HG02678 (cell line): ENCODE measurements around the gene TEX13C.
"Not testable (repeated sequence)": the region's sequence is repeated elsewhere in the genome, so short reads cannot be mapped to it uniquely, and the experiment has no call there.

ENCODE experiments used
- ATAC-seq: cut with Tn5 transposase; IDR thresholded peaks from one replicate; pipeline ENCODE4 v1.9.1; 2021; ENCODE audit warnings: mild to moderate bottlenecking, moderate library complexity; ENCODE audit not compliant: unreplicated experiment

The TEX13C gene

DNA sequence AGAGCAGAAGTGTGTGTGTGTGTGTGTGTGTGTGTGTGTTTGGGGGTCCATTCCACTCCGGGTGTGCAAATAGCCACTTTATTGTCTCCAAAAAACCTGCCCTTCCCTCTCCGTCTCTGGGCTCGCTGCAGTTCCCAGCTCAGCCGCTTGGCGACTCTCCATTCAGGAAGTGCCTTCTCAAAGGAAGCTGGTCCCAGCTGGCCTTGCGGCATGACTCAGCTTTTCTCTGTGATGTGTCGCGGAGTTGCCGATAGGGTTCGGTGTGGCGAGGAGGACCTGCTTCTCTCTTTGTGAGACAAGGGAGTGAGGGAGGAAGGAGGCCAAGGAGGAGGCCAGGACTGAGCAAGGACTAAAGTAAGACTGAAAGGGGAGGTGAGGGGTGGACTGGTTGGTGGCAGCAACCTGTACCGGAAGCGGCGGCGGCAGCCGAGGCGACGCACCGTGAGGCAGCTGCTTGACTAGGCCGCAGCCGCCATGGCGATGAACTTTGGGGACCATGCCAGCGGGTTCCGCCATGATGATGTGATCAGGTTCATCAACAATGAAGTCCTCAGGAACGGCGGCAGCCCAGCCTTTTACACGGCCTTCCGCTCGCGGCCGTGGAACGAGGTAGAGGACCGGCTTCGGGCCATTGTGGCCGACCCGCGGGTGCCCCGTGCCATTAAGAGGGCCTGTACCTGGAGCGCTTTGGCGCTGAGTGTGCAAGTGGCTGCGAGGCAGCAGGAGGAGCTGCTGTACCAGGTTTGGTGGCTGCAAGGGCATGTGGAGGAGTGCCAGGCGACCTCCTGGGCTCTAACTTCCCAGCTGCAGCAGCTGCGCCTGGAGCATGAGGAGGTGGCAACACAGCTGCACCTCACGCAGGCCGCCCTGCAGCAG lies at the start of gene TEX13C:
Gene TEX13C, plus strand, starts transcription at position 226 of the 876 bp plus-strand sequence. Its CDS starts 249 bp downstream, at position 475.
- no peak for ATAC-seq

DNA sequence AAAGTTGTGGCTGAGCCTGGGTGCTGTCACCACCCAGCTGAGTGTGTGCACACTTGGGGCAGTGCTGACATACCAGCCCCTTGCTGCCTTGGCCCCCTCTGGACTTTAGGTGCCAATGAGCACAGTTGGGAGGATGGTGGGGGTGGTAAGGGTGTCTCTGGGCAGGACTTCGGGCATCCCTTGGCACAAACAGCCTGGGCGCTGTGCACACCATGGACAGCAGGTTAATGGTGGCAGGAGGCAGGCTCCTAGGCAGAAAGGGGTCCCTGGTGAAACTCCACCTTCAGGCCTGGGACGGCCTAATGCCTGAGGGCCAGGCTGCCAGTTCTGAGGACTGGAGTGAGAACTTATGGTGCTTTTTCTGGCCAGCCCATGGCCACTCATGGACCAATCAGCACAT lies 32.4 kb upstream of the TEX13C start:
- ATAC-seq = no peak

DNA sequence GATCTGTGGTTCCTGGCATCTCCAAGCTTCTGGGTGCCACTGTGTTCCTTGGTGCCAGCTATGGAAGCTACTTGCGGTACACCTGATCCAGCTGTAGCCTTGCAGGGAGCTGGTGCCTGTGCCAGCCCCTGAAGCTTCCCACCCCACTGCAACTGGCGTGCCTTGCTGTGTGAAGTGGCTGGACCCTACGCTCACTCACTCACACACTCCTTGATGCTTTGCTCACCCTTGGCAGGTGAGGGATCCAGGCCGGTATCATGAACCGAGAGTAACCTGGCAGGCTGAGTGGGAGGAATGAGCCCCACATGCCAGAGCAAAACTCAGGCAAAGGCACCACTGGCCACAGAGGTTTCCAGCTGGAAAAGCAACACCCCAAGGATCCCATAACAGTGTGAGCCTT lies 31.3 kb upstream of the TEX13C start:
- ATAC-seq = no peak

DNA sequence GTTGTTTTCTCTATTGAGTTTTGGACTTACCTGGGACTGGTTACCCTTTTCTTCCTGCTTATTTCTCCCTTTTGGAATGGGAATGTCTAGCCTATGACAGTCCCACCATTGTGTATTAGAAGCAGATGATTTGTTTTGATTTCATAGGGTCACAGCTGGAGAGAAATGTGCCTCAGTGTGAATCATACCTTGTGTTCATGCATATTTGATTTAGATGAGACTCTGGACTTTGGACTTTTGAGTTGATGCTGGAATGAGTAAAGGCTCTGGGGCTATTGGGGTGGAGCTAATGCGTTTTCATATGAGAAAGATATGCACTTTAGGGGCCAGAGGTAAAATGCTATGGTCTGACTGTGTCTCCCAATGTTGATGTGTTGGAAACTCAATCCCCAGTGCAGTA lies 30.5 kb upstream of the TEX13C start:
- ATAC-seq = no peak

DNA sequence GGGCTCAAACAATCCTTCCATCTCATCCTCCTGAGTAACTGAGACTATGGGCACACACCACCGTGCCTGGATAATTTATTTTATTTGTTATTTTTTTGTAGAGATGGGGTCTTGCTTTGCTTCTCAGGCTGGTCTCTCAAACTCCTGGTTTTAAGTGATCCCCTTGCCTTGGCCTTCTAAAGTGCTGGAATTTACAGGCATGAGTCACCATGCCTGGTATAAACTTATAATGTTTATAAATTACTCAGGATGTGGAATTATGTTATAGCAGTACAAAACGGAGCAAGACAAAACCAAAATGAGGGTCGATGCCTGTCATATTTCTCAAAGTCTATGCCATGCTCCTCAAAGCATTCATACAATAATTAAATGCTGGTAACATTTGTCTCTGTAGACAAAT lies 29.8 kb upstream of the TEX13C start:
- ATAC-seq = no peak

DNA sequence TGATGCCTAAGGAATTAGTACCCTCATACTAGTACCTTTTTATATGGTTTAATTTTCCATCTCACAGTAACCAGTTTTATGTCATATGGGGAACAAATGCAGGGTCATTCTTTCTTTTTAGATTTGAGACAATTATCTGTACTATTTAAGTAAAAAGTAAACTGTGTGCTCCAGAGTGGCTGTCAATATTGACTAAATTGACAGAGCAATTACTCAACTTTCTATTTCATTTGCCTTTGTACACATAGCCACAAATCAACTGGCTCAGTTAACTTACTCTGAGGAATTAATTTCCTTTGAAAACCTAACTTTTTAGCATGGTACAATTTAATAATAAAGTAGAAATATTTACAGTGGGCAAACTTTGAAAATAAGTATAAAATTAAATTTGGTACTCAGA lies 28.5 kb upstream of the TEX13C start:
- no peak for ATAC-seq

DNA sequence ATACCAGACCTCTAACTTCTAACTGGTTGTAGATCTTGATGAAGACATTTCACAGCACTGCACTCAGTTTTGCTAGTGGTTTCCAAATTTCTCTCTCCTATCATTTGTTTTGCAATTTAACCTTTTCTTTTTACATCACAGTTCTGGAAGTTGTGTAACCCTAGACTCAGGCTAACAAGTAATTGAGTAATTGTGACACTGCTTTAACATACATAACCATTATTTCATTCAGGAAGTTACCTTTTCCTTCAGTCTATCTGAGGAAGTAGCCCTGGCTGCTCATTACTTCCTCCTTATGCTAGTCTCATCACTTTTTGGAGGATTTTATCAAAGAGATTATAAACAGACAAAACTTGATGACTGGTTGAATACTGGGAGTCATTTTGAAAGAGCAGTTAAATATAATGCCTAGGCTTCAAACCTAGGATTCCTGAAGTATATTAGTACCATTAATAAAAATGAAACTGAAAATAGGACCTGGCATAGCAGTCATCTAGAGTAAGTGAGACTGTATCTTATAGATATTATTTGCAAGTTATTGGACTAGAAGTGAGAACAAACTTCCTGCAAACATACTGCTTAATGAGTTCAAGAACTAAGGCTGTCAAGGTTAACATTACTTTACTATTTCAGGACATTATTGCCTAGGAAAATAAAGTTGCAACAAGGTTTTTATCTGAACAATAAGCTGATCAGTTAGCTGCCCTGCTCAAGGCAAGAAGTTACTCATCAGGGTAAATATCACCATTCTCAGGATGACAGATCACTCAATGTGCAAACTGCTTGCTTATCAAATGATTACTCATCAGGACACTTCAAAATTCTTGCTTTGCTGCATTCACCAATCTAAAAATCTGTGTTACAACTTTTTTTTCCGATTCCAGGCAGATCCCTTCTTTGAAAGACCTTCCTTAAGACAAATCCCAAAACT lies 25.6 kb upstream of the TEX13C start:
- peak; percentile 54 for ATAC-seq

DNA sequence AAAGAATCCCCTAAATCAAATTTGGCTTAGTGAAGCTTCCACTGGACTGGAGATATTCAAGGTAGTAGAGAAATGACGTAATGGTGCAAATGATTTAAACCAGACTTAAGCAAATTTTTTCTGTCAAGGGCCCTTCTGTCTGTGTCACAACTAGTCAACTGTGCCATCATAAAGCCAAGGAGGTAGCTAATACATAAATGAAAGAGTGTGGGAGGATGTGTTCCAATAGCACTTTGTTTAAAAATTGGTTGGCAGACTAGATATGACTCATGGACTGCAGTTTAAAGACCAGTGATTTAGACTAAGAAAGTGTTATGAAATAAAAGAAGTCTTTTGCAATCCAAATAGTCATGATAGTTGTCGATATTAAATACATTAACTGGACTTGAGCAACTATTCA lies 24.3 kb upstream of the TEX13C start:
- peak; percentile 75 for ATAC-seq

DNA sequence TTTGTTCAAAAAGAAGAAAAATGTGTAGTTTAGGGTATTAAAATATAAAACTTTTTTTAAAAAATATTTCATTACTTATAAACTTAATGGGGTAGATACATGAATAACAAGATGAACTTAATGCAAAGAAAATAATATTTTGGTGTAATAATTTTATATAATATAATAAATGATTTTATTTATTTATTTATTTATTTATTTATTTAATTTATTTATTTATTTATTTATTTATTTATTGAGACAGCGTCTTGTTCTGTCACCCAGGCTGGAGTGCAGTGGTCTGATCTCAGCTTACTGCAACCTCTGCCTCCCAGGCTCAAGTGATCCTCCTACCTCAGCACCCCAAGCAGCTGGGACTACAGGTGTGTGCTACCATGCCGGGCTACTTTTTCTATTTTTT lies 20.8 kb upstream of the TEX13C start:
- no peak for ATAC-seq

DNA sequence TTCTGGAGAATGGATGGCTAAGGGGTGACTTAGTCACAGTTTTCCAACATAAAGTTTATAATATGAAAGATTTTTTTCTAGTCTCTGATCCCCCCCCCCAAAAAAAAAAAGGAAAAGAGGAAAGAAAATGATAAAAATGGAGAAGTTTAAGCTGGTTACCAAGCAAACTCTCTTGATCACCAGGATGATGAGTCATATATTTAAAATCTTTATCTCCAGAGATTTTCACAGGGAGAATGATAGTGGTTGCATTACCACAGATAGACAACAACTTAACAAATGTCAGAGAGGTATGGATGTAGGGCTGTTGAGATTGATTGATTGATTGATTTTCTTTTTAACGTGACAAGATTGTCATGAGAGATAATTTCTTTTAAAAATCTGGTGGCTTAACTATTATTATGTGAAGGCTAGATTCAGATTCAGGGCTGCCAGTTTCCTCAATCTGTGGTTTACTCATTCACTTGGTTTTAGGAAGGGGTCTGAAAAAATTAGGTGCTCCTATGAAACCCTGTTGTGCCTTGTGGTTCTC lies 13.3 kb upstream of the TEX13C start:
- ATAC-seq = no peak

DNA sequence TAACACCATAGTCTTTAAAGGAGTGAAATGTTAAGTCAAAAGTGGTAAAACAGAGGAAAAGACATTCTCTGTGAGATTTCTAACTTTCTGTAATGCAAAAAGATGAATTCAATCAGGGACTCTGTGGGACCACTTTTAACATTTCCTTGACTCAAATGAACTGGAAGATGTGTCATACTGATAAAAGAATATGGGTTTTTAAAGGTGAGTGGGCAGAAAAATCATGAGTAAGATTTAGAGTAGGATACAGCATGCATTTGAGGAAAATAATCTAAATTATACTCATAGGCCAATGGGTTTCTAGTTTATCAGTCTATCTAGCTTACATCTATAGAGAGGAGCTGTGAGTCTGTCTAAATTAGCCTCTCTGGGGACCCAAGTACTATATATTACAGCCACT lies 11.0 kb upstream of the TEX13C start:
- ATAC-seq = no peak

DNA sequence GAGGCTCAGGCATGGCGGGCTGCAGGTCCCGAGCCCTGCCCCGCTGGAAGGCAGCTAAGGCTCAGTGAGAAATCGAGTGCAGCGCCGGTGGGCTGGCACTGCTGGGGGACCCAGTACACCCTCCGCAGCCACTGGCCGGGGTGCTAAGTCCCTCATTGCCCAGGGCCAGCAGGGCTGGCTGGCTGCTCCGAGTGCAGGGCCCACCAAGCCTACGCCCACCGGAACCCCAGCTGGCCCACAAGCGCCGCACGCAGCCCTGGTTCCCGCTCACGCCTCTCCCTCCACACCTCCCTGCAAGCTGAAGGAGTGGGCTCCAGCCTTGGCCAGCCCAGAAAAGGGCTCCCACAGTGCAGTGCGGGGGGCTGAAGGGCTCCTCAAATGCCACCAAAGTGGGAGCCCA lies 505 bp upstream of the TEX13C start:
- ATAC-seq = not testable (repeated sequence)

DNA sequence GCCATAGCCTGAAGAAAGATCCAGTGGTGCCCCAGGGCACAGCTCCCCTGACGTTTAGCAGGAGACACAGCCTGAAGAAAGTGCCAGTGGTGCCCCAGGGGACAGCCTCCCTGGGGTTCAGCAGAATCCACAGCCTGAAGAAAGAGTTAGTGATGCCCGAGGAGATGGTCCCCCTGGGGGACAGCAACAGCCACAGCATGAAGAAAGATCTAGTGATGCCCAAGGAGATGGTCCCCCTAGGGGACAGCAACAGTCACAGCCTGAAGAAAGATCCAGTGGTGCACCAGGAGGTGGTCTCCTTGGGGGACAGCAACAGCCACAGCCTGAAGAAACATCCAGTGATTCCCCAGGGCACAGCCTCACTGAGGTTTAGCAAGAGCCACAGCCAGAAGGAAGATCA lies 2.8 kb downstream of the TEX13C start:
- no peak for ATAC-seq

DNA sequence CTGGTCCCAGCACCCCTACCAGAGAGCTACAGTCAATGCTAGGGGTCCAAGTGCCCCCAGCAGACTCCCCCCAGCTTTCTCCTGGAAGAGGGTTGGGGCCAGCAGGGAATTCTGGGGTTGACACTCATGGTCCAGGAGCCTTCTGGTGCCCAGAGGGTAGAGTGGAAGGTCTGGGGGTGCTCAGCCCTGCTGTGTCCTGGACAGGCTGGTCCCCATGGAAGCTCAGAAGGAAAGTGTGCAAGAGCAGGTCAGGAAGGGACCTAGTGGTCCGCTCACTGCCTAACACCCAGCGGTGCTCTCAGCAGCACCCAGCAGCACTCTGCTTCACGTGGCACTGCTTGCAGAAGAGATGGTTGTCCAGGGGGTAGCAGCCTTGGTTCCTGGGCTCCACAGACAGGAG lies 6.9 kb downstream of the TEX13C start:
- ATAC-seq = no peak

DNA sequence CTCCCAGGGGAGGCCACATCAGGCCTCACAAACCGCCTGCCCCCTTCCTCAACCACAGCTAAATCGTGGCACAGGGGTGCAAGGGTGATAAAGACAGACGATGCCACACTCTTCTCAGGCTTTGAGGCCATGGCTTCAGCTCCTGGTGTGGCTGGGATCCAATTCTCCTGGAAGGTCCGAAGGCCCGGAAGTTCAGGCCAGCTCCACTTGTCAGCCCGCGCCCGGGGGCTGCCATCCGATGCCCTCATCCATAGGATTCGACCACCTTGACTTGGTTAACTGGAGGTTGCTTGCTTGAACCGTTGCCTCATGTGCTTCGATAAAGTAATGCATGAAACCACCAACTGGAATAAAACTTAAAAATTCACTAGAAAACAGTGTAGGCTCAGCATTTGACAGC lies 8.2 kb downstream of the TEX13C start:
- no peak for ATAC-seq

DNA sequence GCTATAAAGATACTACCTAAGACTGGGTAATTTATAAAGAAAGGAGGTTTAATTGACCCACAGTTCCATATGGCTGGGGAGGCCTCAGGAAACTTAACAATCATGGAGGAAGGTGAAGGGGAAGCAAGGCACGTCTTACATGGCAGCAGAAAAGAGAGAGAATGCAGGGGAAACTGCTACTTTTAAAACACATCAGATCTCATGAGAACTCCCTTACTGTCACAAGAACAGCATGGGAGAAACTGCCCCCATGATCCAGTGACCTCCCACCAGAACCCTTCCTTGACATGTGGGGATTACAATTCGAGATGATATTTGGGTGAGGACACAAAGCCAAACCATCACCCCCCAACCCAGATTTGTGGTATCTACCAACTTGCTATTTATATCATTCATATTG lies 13.9 kb downstream of the TEX13C start:
- ATAC-seq = no peak

DNA sequence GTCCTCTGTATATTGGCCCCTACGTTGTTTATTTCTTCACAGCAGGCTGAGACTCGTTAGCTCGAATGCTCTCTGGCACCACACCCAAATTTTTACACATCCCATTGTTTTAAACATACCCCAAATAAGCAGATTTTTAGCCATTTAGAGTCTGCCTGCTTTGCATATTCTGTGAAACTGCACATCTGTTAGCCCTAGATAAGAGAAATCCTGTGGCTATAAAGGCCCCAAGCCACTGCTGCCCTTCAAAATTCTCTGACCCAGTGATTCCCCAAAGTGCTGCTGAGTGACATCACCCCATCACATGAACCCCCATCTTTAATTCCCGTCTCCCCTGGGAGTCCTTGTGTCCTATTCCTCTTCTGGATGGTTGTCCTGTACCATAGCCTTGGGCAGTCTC lies 20.8 kb downstream of the TEX13C start:
- no peak for ATAC-seq

DNA sequence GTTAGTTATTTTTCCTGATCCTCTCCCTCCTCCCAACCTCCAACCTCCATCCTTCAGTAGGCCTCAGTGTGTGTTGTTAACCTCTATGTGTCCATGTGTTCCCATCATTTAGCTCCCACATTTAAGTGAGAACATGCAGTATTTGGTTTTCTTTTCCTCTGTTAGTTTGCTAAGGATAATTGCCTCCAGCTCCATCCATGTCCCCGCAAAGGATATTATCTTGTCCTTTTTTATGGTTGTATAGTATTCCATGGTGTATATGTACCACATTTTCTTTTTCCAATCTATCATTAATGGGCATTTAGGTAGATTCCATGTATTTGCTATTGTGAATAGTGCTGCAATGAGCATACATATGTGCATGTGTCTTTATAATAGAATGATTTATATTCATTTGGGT lies 54.5 kb downstream of the TEX13C start:
- no peak for ATAC-seq
